Endothelial cell (in vitro differentiated cells): ENCODE data around the gene RETREG3. TPM values are rescaled to one million over a fixed set of nuclear protein-coding genes. Genes with fewer than 3 reads are reported as not detected.

Source experiments
- DNase-seq: peaks from one replicate; pipeline ENCODE4 v3.0.0; 2021; ENCODE audit warnings: low spot score
- H3K27ac Mint-ChIP-seq: one replicate; pipeline ENCODE4 v1.8.0; 2021; ENCODE audit warnings: mixed read lengths, inconsistent platforms; ENCODE audit not compliant: unreplicated experiment
- H3K27me3 Mint-ChIP-seq: one replicate; pipeline ENCODE4 v1.8.0; 2021; ENCODE audit warnings: mild to moderate bottlenecking, moderate library complexity, mixed read lengths, inconsistent platforms; ENCODE audit not compliant: unreplicated experiment
- H3K36me3 Mint-ChIP-seq: one replicate; pipeline ENCODE4 v1.8.0; 2021; ENCODE audit warnings: mild to moderate bottlenecking, low read depth, mixed read lengths, inconsistent platforms; ENCODE audit not compliant: unreplicated experiment
- H3K4me1 Mint-ChIP-seq: one replicate; pipeline ENCODE4 v1.8.0; 2021; ENCODE audit warnings: mild to moderate bottlenecking, mixed read lengths, inconsistent platforms; ENCODE audit not compliant: unreplicated experiment
- H3K4me3 Mint-ChIP-seq: one replicate; pipeline ENCODE4 v1.8.0; 2021; ENCODE audit warnings: mild to moderate bottlenecking, mixed read lengths, inconsistent platforms; ENCODE audit not compliant: unreplicated experiment
- H3K9me3 Mint-ChIP-seq: one replicate; pipeline ENCODE4 v1.8.0; 2021; ENCODE audit warnings: mixed read lengths, inconsistent platforms; ENCODE audit not compliant: unreplicated experiment
- CTCF ChIP-seq: fragments of 200-600 bp; sonication (generic); IDR thresholded peaks from one replicate; pipeline ENCODE4 v1.5.0; 2021; ENCODE audit warnings: antibody characterized with exemption; ENCODE audit not compliant: unreplicated experiment
- total RNA-seq: library from RNA; stranded (reverse); fragmentation: NEBNext Ultra II Directional; extraction: Animal tissue kit (Norgen Biotek cat#: 25700); gene quantifications from one replicate; pipeline ENCODE4 v1.2.1, GENCODE V29; 2021; ENCODE audit not compliant: unreplicated experiment

The RETREG3 gene
- total RNA-seq, 1 donor from 2014 or later = 92.1 TPM

GRCh38 chr17:42585353-42585752 lies 23.8 kb downstream of the RETREG3 start:
- H3K4me3 Mint-ChIP-seq = peak overlapping the region; percentile 23
- no peak overlapping the region for H3K27ac Mint-ChIP-seq
- peaks cover 5% of the 10 kb centered on the region for H3K27me3 Mint-ChIP-seq
- no peak for DNase-seq
- peaks cover 41% of the 10 kb centered on the region for H3K36me3 Mint-ChIP-seq
- no peaks in the 10 kb centered on the region for H3K4me1 Mint-ChIP-seq
- no peak for TF ChIP-seq CTCF
- no peaks in the 10 kb centered on the region for H3K9me3 Mint-ChIP-seq

- no peaks in the 10 kb centered on the region for H3K4me1 Mint-ChIP-seq
- H3K27ac Mint-ChIP-seq = no peak overlapping the region
- peak overlapping the region; percentile 23 for H3K4me3 Mint-ChIP-seq
- DNase-seq = no peak
- H3K36me3 Mint-ChIP-seq = peaks cover 41% of the 10 kb centered on the region
- no peak for TF ChIP-seq CTCF
- peaks cover 5% of the 10 kb centered on the region for H3K27me3 Mint-ChIP-seq
- no peaks in the 10 kb centered on the region for H3K9me3 Mint-ChIP-seq
Observed at GRCh38 chr17:42584880-42585279, 24.3 kb downstream of the RETREG3 start.

- Mint-ChIP-seq H3K36me3 (peaks cover 33% of the 10 kb centered on the region), H3K27me3 (peaks cover 9% of the 10 kb centered on the region), H3K4me1 (peaks cover 12% of the 10 kb centered on the region), H3K4me3 (no peak overlapping the region), H3K27ac (no peak overlapping the region), H3K9me3 (no peaks in the 10 kb centered on the region)
- no peak for DNase-seq
- no peak for TF ChIP-seq CTCF
Observed at GRCh38 chr17:42581744-42582270, 27.4 kb downstream of the RETREG3 start.

GRCh38 chr17:42579794-42580551 lies 29.2 kb downstream of the RETREG3 start:
- DNase-seq = no peak
- peaks cover 17% of the 10 kb centered on the region for H3K4me1 Mint-ChIP-seq
- peaks cover 38% of the 10 kb centered on the region for H3K36me3 Mint-ChIP-seq
- H3K27ac Mint-ChIP-seq = no peak overlapping the region
- no peaks in the 10 kb centered on the region for H3K9me3 Mint-ChIP-seq
- no peak for TF ChIP-seq CTCF
- peaks cover 10% of the 10 kb centered on the region for H3K27me3 Mint-ChIP-seq
- peak overlapping the region; percentile 7 for H3K4me3 Mint-ChIP-seq

GRCh38 chr17:42578282-42578869 lies 30.8 kb downstream of the RETREG3 start:
- Mint-ChIP-seq H3K4me1 (peaks cover 24% of the 10 kb centered on the region), H3K4me3 (peak overlapping the region; percentile 98), H3K27me3 (peaks cover 12% of the 10 kb centered on the region), H3K27ac (peak overlapping the region; percentile 57), H3K36me3 (peaks cover 32% of the 10 kb centered on the region), H3K9me3 (no peaks in the 10 kb centered on the region)
- peak; percentile 81 for DNase-seq
- peak; percentile 52 for TF ChIP-seq CTCF
